Caco-2 (cell line): ENCODE measurements around the gene HHAT. TPM values are rescaled to one million over a fixed set of nuclear protein-coding genes. Genes with fewer than 3 reads are reported as not detected.

ENCODE experiments used
- BruUV-seq: library from RNA; stranded (reverse); fragments of 400-500 nt; replicated peaks from 2 replicates; lab custom pipeline; 2021; lab: Mats Ljungman, UMichigan
- CTCF ChIA-PET: fragments of 300-600 bp; sonication (Branson Sonifier 250); formaldehyde crosslinking; loops from one replicate; lab custom pipeline; 2022; ENCODE audit warnings: antibody characterized with exemption; lab: Charles Lee
- POLR2A ChIA-PET: fragments of 300-600 bp; sonication (Branson Sonifier 250); formaldehyde crosslinking; loops from one replicate; lab custom pipeline; 2022; ENCODE audit warnings: antibody characterized with exemption; lab: Charles Lee
- DNase-seq, 2 experiments: peaks; one replicate each; pipeline versions ENCODE4 v3.0.0 to v3.0.0-alpha.2; 2020 to 2022
- H3K27me3 ChIP-seq: replicated peaks from 2 replicates; pipeline ENCODE4 v1.6.0; 2011; ENCODE audit warnings: low read length; ENCODE audit not compliant: control insufficient read depth, insufficient read depth
- H3K36me3 ChIP-seq: 2 replicates; pipeline ENCODE4 v1.5.1; 2011; ENCODE audit warnings: low read length; ENCODE audit not compliant: control insufficient read depth, insufficient read depth
- H3K4me1 ChIP-seq: fragments of 250-450 bp; sonication (Bioruptor Pico); 2 replicates; pipeline ENCODE4 v1.5.1; 2020; ENCODE audit warnings: mild to moderate bottlenecking
- H3K4me3 ChIP-seq: 2 replicates; pipeline ENCODE4 v1.5.1; 2011; ENCODE audit warnings: low read depth, mild to moderate bottlenecking, control low read depth, low read length
- H3K9me3 ChIP-seq: fragments of 250-450 bp; sonication (Bioruptor Pico); 2 replicates; pipeline ENCODE4 v1.5.1; 2020; ENCODE audit warnings: mild to moderate bottlenecking, moderate library complexity
- H3K27ac Mint-ChIP-seq: one replicate; pipeline ENCODE4 v1.8.0; 2022; ENCODE audit warnings: mixed read lengths; ENCODE audit not compliant: unreplicated experiment
- H3K27me3 Mint-ChIP-seq: one replicate; pipeline ENCODE4 v1.8.0; 2022; ENCODE audit warnings: mixed read lengths; ENCODE audit not compliant: insufficient read depth, unreplicated experiment
- H3K36me3 Mint-ChIP-seq: one replicate; pipeline ENCODE4 v1.8.0; 2022; ENCODE audit warnings: mild to moderate bottlenecking, mixed read lengths; ENCODE audit not compliant: insufficient read depth, unreplicated experiment
- H3K4me1 Mint-ChIP-seq: one replicate; pipeline ENCODE4 v1.8.0; 2022; ENCODE audit warnings: low read depth, mixed read lengths; ENCODE audit not compliant: unreplicated experiment
- H3K4me3 Mint-ChIP-seq: one replicate; pipeline ENCODE4 v1.8.0; 2022; ENCODE audit warnings: mild to moderate bottlenecking, moderate library complexity, mixed read lengths; ENCODE audit not compliant: unreplicated experiment
- H3K9me3 Mint-ChIP-seq: one replicate; pipeline ENCODE4 v1.8.0; 2022; ENCODE audit warnings: mixed read lengths; ENCODE audit not compliant: unreplicated experiment
- intact Hi-C: fragments of 100-400 bp; cut with micrococcal nuclease; formaldehyde crosslinking; loops from one replicate; pipeline ENCODE4 v1.10.0; 2022; ENCODE audit not compliant: unreplicated experiment
- total RNA-seq: library from RNA; stranded (reverse); gene quantifications from 2 replicates; pipeline ENCODE4 v1.2.3, GENCODE V29; 2022
- TF ChIP-seq, protein P1 (sequence below), 2 experiments: fragments of 200-600 bp in 1 of 2; IDR thresholded peaks; 1 replicate in 1 of 2; 2 replicates in 1 of 2; pipeline versions ENCODE4 v1.5.1 to v1.8.0; 2011 to 2022; ENCODE audit warnings: antibody characterized with exemption in 1 of 2, control low read depth in 1 of 2, inconsistent platforms in 1 of 2, low read depth in 1 of 2, low read length in 1 of 2, mild to moderate bottlenecking in 1 of 2, moderate library complexity in 1 of 2; ENCODE audit not compliant: insufficient read depth in 1 of 2, severe bottlenecking in 1 of 2, unreplicated experiment in 1 of 2

HHAT gene
- total RNA-seq, 1 experiment from 2014 or later: 3.9 TPM

DNA sequence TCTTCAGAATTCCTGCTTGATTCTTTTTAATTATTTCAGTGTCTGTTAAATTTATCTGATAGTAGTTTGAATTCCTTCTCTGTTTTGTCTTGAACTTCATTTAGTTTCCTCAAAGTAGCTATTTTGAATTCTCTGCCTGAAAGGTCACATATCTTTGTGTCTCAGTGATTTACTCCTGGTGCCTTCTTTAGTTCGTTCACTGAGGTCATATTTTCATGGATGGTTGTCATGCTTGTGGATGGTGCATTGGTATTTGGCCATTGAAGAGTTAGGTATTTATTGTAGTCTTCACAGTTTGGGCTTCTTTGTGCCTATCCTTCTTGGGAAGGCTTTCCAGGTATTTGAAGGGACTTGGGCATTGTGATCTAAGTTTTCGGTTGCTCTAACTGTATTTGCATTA lies 267.9 kb downstream of the HHAT start:
- Histone ChIP-seq H3K4me3 (no peak overlapping the region), H3K27me3 (no peaks in the 10 kb centered on the region), H3K36me3 (no peaks in the 10 kb centered on the region), H3K9me3 (no peaks in the 10 kb centered on the region), H3K4me1 (peaks cover 15% of the 10 kb centered on the region; the same call in 1 of the 2 replicates)
- peaks cover 19% of the 10 kb centered on the region for H3K9me3 Mint-ChIP-seq
- no peaks in the 10 kb centered on the region for H3K36me3 Mint-ChIP-seq
- TF ChIP-seq, protein P1, sequence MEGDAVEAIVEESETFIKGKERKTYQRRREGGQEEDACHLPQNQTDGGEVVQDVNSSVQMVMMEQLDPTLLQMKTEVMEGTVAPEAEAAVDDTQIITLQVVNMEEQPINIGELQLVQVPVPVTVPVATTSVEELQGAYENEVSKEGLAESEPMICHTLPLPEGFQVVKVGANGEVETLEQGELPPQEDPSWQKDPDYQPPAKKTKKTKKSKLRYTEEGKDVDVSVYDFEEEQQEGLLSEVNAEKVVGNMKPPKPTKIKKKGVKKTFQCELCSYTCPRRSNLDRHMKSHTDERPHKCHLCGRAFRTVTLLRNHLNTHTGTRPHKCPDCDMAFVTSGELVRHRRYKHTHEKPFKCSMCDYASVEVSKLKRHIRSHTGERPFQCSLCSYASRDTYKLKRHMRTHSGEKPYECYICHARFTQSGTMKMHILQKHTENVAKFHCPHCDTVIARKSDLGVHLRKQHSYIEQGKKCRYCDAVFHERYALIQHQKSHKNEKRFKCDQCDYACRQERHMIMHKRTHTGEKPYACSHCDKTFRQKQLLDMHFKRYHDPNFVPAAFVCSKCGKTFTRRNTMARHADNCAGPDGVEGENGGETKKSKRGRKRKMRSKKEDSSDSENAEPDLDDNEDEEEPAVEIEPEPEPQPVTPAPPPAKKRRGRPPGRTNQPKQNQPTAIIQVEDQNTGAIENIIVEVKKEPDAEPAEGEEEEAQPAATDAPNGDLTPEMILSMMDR (IDR thresholded peaks at IDR 0.05; ENCODE audit: insufficient read depth in 1 of 2, low read depth in 1 of 2, low read length in 1 of 2, severe bottlenecking in 1 of 2, unreplicated experiment in 1 of 2): no peak
- H3K4me1 Mint-ChIP-seq: peaks cover 18% of the 10 kb centered on the region
- DNase-seq: no peak
- H3K27ac Mint-ChIP-seq: no peak overlapping the region
- POLR2A ChIA-PET: no interaction called here
- CTCF ChIA-PET: no interaction called here
- BruUV-seq: no TSS peak
- intact Hi-C loops: no loop called here
- H3K4me3 Mint-ChIP-seq: no peak overlapping the region
- H3K27me3 Mint-ChIP-seq: peaks cover 8% of the 10 kb centered on the region

DNA sequence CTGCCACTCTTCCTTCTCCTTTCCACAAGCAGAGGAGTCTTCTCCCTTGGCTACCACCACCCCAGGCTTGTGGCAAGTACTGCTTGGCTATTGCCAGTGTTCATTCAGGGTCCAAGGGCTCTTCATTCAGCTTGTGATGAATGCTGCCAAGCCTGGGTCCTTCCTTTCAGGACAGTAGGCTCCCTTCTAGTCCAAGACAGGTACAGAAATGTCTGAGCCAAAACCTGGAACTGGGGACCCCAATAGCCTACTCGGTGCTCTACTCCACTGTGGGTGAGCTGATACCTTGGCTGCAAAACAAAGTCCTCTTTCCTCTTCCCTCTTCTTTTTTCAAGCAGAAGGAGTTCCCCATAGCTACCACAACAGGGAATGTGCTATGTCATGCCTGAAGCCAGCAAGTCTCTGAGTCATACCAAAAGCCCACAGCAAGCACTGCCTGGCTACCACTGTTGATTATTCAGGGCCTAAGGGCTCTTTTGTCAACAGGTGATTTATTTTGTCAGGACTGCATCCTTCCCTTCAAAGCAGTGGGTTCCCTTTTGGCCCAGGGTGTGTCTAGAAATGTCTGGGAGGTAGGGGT lies 268.9 kb downstream of the HHAT start:
- Mint-ChIP-seq H3K4me3 (no peak overlapping the region), H3K36me3 (no peaks in the 10 kb centered on the region), H3K27ac (peak overlapping the region; percentile 85), H3K4me1 (peaks cover 18% of the 10 kb centered on the region), H3K27me3 (peaks cover 11% of the 10 kb centered on the region), H3K9me3 (peaks cover 18% of the 10 kb centered on the region)
- CTCF ChIA-PET: interaction anchor here (1.0 kb wide), 1 partner anchor 151 kb away, joined by 12 read pairs; no protein-coding TSS in a partner anchor
- Histone ChIP-seq H3K4me3 (no peak overlapping the region), H3K9me3 (no peaks in the 10 kb centered on the region), H3K4me1 (peaks cover 15% of the 10 kb centered on the region; the same call in 1 of the 2 replicates), H3K36me3 (no peaks in the 10 kb centered on the region), H3K27me3 (no peaks in the 10 kb centered on the region)
- no TSS peak for BruUV-seq
- intact Hi-C loops: no loop called here
- TF ChIP-seq, protein P1 (IDR thresholded peaks at IDR 0.05; ENCODE audit: insufficient read depth in 1 of 2, low read depth in 1 of 2, low read length in 1 of 2, severe bottlenecking in 1 of 2, unreplicated experiment in 1 of 2): no peak
- DNase-seq: peak; percentile 52 to 56
- POLR2A ChIA-PET: no interaction called here

DNA sequence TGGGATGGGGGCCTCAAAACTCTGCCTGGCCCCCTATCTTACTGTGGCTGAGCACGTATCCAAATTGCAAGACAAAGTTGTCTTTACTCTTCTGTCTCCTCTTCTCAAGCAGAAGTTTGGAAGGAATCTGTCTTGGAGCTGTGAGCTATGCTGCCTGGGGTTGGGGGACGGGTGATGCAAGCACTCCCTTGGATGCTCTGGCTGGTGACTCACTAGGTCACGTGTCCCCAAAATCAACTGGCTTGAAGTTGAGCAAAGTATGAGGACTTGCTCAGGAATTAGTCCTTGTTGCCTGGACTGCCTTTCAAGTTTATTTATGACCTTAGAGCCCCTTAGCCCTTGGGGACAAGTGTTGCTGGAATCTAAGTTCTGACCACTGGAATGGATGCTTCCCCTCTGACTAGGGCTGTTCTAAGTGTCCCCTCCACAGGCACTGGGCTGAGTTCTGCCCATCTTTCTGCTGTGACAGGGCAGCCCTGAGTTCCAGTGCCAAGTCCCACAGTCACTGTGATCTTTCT lies 269.5 kb downstream of the HHAT start:
- Mint-ChIP-seq H3K4me1 (peaks cover 18% of the 10 kb centered on the region), H3K27ac (peak overlapping the region; percentile 85), H3K9me3 (peaks cover 13% of the 10 kb centered on the region), H3K36me3 (no peaks in the 10 kb centered on the region), H3K4me3 (no peak overlapping the region), H3K27me3 (peaks cover 7% of the 10 kb centered on the region)
- Histone ChIP-seq H3K4me3 (no peak overlapping the region), H3K36me3 (no peaks in the 10 kb centered on the region), H3K9me3 (no peaks in the 10 kb centered on the region), H3K4me1 (peaks cover 15% of the 10 kb centered on the region; the same call in 1 of the 2 replicates), H3K27me3 (no peaks in the 10 kb centered on the region)
- BruUV-seq: no TSS peak
- CTCF ChIA-PET: interaction anchor here (1.0 kb wide), 1 partner anchor 151 kb away, joined by 12 read pairs; no protein-coding TSS in a partner anchor
- DNase-seq: peak; percentile 54 to 69
- TF ChIP-seq, protein P1 (IDR thresholded peaks at IDR 0.05; ENCODE audit: insufficient read depth in 1 of 2, low read depth in 1 of 2, low read length in 1 of 2, severe bottlenecking in 1 of 2, unreplicated experiment in 1 of 2): no peak
- intact Hi-C loops: no loop called here
- POLR2A ChIA-PET: no interaction called here
